ENCODE measurements around the gene HCRTR1. TPM values are rescaled to one million over a fixed set of nuclear protein-coding genes. Genes with fewer than 3 reads are reported as not detected.

Gene HCRTR1
- total RNA-seq: not detected

DNA sequence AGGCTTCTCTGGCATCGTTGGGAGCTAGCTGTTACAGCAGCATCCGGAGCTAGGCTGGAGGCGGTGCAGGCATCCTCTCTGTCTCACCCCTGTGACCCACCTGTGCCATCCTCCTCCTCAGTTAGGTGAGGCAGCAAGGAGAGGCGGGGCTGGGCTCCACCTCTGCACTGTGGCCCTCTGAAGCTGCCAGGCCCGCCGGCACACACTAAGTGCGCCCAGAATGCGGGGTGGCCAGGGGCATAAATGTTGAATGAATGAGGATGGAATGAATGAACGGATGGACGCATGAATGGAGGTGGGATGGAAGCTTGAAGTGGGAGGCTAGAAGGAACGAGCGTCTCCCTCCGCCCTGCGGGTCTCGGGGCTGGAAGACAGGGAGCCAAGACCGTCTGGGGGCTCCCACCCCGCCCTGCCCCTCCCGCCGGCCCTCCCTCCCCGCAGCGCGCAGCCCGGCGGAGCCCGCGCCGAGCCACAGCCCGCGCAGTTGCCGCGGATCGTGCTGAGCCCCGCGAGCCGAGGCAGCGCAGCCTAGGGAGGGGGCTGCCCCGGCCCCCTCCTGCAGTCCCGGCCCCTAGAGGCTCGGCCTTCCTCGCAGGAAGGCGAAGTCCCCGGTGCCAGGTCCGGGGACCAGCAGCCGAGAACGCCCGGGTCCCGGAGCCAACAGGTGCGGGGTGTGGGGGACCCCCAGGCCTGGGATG, at the start of gene HCRTR1:
TSS of gene HCRTR1 (plus strand) at position 472 of the 698 bp plus-strand sequence. CDS start 1,504 bp downstream, outside the sequence.
- no peak for DNase-seq

DNA sequence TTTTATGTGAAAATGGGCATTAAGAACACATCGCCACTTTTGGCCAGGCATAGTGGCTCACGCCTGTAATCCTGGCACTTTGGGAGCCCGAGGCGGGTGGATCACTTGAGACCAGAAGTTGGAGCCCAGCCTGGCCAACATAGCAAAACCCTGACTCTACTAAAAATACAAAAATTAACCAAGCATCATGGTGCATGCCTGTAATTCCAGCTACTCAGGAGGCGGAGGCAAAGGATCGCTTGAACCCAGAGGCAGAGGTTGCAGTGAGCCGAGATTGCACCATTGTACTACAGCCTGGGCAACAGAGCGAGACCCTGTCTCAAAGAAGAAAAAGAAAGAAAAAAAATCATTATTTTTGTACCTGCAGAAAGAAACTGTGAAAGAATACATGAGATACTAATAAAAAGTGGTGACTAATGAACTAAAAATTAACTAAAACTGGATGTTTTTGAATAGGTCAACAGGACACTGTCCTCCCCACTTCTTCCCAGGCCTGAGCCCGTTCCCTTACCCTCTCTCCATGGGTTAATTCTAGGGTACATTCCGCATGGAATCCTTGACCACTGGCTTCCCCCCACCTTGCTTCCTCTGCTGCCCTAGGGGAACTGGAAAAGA, 49.4 kb upstream of the HCRTR1 start:
- no peak for DNase-seq

DNA sequence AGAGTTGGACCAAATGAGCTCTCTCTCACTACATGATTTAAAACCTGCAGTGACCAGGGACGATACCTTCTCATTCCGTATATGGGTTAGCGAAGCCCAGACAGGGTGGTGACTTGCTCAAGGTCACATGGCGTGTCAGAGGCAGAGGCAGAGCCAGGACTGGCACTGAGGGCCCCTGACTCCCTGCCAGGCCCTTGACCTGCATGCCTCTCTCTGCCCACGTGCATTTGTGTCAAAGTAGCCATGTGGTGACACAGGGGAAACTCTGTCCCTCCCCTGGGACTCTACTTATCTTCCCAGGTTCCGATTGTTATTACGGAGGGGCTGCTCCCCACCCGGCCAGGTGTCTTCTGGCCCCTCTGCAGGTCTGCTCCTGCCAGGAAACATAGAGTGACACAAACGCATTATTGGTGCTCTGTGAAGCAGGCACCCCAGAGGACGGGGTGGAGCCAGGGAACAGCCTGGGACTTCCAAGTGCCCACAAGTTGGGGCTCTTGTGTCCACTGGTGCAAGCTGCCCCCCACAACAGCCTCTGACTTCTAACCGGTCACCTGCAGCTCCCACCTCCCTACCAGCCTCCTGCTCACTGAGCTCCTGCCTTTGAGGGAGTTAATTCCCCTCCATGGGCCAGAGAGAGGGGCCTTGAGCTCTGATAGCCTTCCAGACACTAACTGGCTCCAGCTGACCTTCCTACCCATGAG, 48.4 kb upstream of the HCRTR1 start:
- DNase-seq: no peak

DNA sequence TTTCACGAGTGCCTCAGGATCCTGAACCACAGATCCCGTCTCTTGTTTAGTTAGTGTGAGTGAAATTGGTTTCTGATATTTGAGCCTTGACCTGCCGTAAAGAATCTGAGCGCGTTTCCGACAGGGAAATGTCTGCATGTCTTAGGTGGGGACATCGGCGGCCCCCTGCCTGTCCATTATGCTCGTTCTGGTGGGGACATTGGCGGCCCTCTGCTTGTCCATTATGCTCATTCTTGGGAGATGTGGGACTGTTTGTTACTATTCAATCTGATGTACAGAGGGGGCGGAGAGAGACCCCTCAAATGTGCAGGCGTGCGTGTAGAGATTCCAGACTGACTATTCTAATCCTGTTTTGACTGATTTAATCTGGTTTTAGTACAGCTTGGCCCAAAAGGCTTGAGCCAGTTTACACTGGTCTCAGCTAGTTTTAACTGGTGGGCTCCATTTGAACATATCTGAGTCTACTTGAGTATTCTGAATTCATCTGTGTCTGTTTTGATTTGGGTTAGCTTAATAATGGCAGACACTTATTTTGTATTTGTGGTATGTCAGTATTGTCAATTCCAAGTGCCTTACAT, 47.8 kb upstream of the HCRTR1 start:
- no peak for DNase-seq

DNA sequence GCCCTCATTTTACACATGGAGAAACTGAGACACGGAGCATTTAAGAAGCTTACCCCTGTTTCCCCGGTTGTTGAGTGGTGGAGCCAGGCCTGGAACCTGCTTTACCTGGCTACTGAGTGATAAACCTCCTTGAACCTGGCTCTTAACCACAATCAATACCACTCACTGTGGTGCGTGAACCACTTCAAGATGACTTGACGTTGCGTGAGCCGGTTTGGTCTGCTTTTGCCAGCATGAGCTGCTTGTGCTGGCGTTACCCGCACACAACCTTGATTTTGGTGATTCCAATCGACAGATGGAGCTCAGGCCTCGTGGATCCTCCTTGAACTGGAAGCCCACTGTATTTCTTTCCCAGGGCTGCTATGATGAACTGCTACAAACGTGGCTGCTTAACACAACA, 47.3 kb upstream of the HCRTR1 start:
- DNase-seq: no peak

DNA sequence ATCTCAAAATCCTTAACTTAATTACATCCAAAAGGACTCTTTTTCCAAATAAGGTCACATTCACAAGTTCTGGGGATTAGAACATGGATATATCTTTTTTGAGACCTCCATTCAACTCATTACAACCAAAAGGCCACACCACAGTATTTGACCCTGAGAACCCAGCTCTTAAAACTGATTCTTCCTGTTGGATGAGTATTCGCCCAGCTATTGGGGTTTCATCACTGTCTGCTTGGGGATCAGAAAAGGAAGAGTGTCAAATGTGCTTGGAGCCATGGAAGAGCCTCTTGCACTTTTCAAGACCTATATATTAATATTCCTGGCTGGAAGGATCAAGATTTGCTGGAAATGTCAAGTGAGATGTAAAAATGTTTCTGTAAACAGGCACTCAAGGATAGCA, 46.6 kb upstream of the HCRTR1 start:
- no peak for DNase-seq

DNA sequence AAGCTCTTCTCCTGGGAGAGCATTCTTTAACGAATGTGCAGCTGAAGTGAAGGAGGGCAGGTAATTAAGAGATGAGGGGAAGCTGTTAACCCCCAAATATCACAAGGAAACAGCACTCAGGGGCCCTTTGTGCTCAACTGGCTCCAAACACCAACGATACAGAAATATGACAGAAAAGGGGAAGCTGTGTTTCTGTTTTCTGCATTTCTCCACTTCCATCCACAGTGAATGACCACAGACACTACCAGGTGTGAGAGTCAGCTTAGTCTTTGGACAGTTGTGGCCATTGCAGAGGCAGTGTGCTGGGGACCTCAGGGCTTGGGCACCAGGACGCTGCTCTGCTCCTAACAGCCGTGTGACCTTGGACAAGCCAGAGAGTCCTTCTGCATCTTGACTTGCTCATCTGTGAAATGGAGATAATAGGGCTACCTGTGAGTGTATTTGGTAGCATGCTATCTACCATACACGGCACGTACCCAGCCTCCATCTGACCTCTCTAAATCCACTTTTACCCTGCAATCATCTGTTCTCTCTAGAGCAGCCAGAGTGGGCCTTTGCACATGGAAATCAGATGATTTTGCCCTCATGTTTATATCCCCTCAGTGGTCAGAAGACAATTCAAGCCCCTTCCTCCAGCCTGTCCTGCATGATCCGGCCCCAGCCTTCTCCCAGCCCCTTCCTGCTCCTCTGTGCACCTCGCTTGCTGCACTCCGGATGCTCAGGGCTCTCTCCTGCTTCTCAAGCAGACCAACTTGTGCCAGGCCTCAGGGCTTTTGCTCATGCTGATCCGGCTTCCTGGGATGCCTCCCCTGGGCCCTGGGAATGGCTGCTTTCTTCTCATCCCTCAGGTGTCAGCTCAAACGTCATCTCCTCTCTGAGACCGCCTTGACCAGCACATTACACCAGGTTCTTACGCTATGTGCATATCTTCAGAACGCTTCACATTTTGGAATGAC, 45.9 kb upstream of the HCRTR1 start:
- no peak for DNase-seq

DNA sequence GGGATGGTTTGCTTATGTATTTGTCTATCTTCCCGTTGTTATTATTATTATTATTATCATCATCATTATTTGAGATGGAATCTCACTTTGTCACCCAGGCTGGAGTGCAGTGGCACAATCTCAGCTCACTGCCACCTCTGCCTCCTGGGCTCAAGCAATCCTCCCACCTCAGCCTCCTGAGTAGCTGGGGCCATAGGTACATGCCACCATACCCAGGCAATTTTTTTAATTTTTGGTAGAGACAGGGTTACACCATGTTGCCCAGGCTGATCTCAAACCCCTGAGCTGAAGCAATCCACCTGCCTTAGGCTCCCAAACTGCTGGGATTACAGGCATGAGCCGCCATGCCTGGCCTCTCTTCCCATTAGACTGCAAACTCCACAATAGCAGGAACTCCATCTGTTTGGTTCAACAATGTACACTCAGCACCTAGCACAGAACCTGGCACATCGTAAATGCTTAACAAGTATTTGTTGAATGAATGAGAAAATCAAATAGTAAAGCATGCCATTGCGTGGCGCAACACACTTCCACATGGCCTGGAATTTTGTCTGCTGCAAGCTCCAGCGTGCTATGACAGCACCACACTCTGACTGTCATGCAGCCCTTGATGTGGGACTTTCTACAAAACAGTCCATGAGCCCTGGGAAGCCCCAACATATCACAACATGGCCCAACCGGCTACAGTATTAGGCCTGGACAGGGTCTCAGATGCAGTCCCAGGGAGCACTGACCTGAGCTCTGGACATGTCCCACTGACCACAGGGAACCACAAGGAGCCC, 45.0 kb upstream of the HCRTR1 start:
- DNase-seq: no peak

DNA sequence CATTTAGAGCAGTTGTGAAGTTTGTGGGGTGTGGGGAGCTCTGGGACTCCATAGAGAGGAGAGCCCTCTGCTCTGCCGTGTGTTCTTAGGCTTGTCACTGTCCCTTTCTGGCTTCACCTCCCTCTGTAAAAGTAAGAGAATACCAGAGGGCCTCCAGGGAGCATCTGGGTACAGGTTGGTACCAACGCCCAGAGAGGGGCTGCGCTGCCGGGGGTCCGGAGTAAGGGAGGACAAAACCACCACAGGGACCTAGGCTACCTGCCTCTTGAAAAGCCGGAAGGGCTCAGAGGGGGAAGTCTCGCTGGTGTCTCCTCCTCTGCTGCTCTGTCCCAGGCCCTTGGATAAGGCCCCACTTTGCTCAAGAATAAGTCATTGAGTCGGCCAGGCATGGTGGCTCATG, 44.2 kb upstream of the HCRTR1 start:
- DNase-seq: no peak

DNA sequence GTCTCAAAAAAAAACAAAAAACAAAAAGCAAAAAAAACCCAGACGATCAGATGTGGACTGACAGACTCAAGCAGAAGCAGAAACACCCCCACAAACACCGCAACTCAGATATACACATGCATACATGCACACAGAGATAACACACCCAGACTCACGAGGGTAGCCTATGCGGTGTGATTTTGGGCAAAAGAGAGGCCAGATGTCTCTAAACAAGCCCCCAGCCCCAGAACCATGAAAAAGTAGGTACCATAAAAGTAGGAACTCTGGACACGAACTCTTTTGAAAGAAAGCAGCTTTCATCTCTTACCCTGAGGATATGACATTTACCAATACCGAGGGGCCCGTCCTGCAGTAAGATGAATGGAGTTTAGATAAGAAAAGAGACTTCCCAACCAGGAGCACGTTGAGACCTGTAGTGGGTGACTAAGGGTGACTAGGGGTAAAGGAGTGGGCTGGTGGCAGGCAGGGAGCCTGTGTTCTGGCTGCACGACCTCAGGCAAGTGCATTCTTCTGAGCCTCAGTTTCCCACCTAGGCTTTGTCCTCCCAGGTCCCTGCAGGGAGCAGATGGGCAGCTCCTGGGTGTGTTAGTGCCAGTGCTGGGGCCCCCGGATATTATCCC, 42.6 kb upstream of the HCRTR1 start:
- DNase-seq: no peak

DNA sequence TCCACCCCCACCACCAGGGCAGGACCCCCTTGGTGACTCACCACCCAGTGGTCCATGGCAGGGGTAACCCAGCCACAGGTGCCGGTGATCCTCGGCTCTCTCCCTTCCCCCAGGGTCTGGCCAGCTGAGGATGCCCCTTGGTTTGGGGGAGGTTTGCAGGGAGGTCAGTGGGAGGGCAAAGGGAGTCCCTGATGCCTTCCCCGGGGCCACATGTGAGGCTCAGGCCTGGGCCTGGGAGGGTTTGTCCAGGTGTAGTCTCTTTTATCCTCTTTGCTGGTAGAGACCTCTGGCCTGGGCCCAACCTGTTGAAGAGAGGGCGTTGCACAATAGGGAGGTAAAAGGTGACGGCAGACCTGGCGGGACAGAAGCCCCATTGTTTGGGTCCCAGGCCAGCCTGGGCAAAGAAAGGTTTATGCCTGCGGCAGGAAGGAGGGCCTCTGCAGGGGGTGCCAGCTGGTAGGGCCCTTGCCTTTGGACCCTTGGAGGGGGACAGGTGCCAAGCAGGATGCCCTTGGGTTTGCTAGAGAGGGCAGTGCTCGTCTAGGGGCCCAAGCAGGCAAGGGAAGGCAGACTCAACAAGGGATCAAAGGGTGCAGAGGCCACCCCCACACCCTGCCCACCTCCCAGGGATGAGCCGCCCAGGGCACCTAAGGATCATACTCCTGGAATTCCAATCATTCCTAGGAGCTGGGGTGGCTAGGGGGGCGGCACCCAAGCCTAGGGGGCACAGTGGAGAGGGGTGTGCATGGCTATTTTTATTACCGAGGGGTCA, 41.9 kb upstream of the HCRTR1 start:
- no peak for DNase-seq

DNA sequence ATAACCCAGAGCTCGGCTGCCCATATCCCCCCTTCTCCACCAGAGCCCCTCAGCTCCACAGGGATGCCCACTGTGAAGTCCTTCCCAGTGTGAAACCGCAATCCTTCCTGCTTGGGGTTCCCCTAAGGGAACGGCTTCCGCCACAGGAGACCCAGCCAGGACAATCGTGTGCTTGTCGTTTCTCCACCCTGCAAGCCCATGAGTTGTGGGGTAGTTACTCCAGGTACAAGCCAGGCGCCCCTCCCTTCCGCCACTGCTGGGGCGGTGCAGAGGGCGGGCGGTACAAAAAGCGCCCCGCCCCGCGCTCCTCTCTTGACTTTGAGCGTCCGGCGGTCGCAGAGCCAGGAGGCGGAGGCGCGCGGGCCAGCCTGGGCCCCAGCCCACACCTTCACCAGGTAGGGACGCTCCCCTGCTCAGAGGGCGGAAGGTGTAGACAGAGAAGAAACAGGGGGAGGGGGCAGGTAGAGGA, 41.3 kb upstream of the HCRTR1 start, which contains the start of gene TINAGL1:
TSS of gene TINAGL1 (plus strand) at position 315 of the 469 bp plus-strand sequence. CDS start 634 bp downstream, outside the sequence.
- DNase-seq: no peak

DNA sequence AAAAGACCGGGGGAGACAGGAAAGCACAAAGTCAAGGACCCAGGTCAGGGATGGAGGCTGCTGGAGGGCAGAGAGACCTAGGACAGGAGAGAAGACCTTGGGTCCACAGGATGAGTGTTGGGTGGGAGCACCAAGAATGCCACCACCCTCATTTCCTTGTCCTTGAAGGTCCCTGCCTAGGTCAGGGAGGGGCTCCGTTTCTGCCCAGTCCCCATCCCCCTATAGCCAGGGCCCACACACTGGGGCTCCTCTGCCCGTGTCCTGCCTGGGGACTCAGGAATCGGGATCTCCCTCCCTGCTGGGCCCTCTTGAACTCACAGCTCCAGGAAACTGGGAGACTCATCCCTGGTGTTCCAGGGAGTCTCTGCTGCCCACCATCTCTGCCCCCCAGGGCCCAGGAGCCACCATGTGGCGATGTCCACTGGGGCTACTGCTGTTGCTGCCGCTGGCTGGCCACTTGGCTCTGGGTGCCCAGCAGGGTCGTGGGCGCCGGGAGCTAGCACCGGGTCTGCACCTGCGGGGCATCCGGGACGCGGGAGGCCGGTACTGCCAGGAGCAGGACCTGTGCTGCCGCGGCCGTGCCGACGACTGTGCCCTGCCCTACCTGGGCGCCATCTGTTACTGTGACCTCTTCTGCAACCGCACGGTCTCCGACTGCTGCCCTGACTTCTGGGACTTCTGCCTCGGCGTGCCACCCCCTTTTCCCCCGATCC, 40.6 kb upstream of the HCRTR1 start:
- DNase-seq: no peak

DNA sequence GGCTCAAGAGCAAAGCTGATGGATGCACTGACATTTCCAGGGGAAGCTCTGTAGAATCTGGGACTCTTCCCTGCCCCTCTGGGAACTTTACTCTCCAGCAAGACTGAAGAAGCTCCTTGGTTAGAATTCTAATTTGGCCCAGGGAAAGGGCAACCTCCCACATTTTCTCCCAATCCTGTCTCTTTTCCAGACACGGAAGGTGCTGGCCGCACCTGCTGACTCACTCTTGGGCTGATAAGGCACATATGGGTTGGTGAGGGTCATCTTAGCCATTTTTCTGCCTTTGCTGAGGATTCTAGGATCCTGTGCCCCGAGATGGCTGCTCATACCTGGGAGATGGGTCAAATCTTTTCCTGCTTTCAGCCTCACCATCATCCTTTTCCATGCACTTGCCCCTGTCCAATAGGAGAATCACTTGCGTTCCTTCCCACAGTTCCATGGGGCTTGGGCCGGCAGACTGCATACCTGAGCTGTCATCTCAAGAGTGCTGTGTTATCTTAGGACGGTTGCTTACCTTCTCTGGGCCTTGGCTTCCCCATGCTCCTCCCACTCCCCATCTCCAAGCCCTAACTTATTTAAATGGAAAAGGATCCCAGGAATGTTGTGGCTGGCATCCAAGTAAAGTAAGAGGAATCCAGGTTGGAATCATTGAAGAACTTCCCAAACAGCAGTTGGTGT, 39.8 kb upstream of the HCRTR1 start:
- DNase-seq: no peak

DNA sequence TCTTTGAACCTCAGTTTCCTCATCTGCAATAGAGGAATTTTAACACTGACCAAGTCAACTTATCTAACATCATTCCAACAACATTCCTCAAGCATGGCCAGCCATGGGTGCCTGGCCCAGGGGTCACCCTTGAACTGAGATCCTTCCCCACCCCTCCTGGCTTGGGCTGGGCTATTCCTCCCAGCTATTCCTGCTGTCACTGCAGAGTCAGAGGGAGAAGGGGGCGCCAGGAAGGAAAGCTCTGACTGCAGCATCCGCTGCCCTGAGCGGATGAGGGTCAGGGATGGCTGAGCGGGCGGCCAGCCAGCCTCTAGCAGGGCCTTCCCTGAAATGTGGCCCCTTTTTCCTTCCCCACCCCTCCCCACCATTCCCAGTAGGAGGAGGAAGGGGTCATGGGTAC, 38.1 kb upstream of the HCRTR1 start:
- no peak for DNase-seq

DNA sequence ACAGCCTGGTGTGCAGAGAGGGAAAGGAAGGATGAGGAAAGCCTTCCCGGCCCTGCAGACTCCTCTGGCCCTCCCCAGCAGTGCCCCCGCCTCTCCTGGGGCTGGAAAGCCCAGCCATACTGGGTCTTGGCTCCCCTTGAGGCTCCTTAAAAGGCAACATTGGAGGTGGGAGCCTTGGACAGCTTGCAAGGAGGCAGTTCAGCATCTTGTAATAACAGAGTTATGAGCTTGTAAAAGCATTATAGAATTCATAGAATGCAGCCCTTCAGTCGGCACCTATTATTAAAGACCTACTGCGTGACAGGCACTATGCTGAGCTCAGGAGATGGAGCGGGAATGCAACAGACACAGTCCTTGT, 37.0 kb upstream of the HCRTR1 start:
- no peak for DNase-seq

DNA sequence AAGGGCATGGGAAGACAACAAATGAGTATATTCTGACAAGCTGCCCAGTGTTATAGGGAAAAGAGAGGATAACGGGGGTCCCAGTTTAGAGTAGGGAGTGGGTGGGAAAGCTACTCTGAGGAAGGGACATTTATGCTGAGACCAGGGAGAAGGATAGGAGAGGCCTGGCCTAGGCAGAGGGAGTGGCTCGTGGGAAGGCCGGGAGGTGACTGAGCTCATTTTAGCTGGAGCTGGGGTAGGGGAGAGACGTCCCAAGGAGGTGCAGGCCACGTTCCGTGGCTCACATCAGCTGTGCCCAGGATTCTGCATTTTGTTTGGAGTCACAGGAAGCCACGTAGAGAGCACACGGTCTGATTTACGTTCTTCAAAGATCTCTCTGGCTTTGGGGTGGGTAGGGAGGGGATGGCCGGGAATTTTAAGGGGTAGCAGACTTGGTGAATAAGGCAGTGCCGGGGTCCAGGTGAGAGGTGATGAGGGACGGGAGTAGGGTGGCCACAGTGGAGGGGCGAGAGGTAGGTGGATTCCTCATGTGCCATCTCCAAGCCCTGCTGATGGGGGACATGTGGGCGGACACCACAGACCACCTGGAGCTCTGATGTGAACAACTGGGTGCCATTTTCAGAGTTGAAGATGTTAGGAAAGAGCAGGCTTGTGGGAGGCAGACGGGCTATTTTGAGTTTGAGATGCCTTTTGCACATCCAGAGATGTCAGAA, 36.4 kb upstream of the HCRTR1 start:
- no peak for DNase-seq

Measured in effector CD4-positive, alpha-beta T cell (primary cell).